Stimulated activated CD4-positive, alpha-beta T cell treated with anti-CD3 and anti-CD28 coated beads, Interleukin-12 subunit alpha, Interleukin-12 subunit beta, amount 100 ng/mL, for 48 hours (primary cell): ENCODE results near the gene TUBB8.
"Not testable (repeated sequence)": the region's sequence is repeated elsewhere in the genome, so short reads cannot be mapped to it uniquely, and the experiment has no call there.

ENCODE experiments used
- DNase-seq, 3 donors: peaks; one replicate each; pipeline ENCODE4 v3.0.0-alpha.2; 2020; ENCODE audit warnings: low read depth in 2 of 3, low spot score in 1 of 3

The TUBB8 gene

DNA sequence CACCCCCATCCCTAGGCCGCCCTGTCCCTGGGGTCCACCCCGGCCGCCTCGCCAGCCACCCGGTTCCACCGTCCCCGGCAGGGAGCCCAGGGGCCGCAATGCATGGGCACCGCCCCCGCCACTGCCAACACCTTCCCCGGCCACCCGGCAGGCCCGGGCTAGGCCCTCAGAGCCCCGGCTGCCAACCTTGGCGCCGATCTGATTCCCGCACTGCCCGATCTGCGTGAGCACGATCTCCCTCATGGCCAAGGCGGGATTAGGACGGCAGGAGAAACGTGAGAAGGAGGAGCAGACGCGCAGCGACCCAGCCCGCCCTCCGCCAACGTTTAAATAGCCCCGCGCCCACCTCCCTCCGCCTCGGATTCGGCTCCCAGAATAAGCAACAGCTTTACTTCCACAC lies at the start of gene TUBB8:
Gene TUBB8 (minus strand): TSS at position 301 of the 400 bp plus-strand sequence. CDS start 58 bp downstream, at position 243.
- no peak for DNase-seq

DNA sequence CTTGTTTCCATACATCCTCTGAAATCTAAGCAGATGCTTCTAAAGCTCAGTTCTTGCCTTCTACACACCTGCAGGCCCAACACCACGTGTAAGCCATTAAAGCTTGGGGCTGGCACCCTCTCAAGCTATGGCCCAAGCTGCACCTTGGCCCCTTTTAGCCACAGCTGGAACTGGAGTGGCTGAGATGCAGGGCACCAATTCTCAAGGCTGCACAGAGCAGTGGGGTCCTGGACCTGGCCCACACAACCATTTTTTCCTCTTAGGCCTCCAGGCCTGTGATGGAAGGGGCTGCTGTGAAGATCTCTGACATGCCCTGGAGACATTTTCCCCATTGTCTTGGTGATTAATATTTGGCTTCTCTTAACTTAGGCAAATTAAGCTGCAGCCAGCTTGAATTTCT lies 47.4 kb upstream of the TUBB8 start:
- no peak for DNase-seq

DNA sequence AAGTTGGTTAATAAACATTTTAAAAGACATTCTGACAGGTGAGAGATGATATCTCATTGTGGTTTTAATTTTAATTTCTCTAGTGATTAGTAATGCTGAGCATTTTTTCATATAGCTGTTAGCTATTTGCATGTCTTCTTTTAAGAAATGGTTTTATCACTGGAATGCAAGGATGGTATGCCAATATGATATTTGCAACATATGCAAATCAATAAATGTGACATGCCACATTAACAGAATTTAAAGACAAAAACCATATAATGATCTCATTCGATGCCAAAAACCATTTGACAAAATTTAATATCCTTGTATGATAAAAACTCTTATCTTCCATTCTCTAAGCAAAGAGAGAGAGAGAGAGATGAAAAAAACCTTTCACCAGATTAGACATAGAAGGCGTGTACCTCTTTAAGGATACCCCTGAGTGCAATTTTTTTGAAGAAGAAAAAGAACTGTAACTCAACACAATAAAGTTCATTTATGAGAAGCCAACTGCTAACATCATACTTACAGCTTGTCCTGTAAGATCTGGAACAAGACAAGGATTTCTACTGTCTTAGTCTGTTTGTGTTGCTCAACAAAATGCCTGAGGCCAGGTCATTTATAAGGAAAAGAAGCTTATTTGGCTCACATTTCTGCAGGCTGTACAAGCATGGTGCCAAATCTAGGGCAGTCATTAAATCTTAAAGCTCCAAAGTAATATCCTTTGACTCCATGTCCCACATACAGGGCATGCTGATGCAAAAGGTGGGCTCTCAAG lies 46.4 kb upstream of the TUBB8 start:
- DNase-seq: no peak

DNA sequence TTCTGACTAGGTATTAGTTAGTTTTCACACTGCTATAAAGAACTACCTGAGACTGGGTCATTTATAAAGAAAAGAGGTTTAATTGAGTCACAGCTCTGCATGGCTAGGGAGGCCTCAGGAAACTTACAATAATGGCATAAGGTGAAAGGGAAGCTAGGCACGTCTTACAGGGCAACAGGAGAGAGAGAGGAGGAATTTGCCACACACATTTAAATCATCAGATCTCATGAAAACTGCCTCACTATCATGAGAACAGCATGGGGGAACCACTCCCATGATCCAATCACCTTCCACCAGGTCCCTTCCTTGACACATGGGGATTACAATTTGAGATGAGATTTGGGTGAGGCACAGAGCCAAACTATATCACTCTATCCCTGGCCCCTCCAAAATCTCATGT lies 45.5 kb upstream of the TUBB8 start:
- no peak for DNase-seq

DNA sequence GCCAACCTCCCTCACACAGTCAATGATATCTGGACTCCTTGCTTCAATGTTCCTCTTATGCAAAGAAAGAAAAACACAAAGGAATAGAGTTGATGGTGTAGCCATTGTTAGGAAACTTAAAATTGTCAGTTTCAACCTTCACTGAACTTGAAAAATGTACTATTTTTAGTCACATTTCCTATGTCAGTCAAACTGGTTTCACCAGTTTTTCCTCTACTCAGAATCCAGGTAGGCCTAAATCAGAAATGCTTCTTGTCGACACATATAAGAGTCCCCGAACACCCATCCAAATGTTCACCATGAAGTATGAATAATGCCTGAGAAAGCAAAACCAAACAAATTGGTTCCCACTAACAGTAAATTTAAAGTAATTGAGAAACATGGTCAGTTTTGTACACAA lies 43.8 kb upstream of the TUBB8 start:
- no peak for DNase-seq

DNA sequence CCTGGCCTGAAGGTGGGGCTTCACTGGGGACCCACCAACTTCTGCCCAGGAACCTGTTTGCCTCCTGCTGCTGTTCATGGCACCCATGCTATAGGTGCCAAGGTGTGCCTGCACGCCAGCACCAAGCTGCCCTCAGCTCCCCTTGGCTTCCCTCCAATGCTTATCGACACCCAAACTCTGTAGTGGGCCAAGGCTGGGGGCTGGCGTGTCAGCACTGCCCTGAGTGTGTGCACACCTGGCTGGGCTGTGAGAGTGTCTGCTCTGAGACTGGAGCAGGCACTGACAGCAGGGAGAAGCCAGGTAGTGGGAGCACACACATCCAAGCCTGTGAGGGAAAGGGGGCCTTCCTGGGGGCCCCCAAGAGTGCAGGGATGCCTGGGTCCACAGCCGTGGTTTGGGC lies 43.1 kb upstream of the TUBB8 start:
- no peak for DNase-seq

DNA sequence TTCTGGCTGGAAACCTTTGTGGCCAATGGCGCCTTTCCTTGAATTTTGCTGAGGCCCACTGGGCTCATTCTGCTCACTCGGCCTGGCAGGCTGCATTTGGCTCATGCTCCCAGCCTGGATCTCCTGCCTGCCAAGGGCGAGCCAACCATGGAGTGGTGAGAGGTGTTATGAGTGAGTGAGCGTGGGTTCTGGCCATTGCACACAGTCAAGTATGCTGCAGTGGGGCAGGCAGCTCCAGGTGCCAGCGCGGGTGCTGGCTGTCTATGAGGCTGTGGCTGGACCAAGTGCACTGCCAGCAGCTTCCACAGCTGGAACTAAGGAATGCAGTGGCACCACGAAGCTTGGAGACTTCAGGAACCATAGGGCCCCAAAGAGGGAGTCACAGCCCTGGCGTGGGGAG lies 42.2 kb upstream of the TUBB8 start:
- no peak for DNase-seq

DNA sequence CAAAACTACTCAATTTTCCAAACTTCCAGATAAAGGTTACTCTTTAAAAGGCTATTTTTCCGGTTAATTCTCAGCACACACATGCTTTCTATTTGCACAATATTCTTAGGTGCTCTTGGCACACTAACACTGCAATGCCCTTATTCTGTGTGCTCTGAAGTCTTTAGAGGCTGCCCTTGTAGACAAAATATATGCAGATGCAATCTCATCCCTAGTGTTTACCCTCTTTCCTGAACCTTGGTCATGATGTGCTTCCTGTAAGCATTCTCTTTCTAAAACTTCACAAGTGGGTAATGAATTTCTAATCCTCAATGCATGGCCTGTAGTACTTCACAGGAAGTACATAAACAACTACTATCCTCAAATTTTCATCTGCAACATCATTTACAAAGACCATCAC lies 41.1 kb upstream of the TUBB8 start:
- no peak for DNase-seq

DNA sequence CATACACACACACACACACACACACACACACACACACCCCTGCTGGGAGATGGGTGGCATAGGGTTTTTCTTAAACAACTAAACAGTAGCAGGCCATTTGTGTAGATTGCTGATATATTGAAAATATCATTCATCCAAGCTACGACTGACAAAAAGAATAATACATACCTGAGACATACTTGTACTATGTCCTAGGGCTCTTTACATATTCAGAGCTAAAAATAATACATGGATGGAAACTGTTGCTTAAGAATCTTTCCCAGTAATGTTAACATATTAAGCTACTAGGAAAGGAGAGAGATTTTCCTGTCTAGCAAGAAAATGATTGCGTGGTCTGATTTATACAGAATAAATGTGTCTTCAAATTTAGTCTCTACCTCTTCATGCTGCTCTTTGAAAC lies 40.2 kb upstream of the TUBB8 start:
- DNase-seq: no peak

DNA sequence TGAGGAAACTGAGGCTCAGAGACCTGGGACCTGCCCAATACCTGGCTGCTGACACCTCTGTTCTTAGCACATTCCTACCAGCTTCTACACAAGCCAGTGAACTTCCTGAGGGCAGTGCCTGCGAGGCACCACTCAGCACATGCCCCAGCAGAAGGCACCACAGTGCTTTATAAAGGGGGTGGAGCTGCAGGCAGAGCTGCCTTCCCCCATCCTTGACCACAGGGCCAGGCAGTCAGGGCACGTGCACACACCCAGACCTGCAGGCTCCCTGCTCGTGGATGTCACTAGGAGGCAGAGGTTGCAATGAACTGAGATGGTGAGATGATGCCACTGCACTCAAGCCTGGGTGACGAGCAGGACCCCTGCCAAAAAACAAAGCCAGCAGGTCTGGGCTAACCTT lies 39.2 kb upstream of the TUBB8 start:
- no peak for DNase-seq

DNA sequence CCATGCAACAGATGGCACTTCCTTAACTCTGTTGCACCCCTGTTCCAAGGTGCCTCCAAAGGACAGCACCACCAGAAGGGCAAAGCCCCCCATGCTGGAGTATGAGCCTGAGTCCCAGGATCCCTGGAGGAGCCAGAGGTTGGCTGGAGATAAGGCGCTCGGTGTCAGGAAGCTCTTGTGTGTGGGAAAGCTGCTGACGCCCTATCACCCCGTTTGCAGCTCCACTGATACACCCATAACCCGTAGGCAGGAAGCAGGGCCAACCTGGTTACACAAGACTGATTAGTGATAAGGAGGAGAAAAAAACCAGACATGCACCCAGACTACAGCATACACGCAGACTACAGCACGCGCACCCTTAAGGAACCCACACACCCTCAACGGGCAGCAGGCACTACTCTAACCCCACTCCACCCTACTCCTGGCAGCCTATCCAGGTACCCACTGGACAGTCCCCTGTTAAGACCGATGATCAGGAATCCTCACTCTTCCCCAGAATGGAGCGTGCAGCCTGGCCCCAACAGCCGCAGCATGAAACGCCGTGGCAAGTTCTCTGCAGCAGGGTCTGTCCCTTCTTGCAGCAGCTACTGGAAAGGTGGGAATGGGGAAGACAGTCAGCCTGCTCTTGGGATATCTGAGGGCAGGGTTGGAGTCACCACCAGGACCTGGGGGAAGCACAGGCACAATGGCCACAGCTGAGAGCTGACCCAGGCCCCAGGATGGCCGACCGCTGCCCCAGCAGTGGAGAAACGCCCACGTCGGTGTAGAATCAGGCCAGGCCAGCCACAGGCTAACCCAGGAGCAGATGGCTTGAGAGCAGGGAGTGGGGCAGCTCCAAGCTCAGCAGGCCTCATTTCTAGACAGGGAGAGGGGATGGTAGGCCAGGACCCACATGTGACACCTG lies 38.3 kb upstream of the TUBB8 start:
- no peak for DNase-seq

DNA sequence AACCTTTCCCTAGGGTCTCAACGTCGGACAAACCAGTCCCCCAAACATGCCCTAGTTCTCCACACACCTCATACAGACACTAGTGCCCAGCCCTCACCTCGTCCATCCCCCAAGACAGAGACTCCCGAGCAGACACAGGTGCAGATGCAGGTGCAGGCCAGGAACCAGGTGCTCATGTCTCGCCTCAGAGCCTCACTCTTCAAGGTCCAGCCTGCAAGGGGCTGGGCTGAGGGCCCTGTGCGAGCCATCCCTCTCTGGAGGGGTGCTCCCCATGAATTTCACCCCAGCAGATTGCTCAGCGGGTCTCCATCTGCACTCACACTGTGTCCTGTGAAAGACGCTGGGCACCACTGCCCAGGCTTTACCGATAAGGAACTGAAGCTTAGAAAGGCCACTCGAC lies 36.9 kb upstream of the TUBB8 start:
- no peak for DNase-seq

DNA sequence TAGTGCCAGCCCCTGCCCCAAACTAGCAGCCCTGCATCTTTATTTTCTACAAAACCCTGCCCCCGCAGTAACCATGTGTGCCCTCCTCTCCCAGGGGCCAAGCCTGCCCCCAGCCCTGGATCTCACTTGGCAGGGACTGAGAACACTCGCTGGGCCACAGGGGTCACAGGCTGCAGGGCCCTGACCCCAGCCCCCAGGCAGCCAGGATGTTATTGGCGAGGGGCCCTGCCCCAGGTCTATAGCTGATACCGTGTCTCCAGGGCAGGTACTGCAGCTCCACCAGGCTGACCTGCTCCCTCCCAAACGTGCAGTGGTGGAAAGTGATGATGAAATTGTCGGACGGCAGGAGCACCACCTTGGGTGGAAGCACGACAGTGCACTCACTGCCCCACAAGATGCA lies 35.9 kb upstream of the TUBB8 start:
- no peak for DNase-seq

DNA sequence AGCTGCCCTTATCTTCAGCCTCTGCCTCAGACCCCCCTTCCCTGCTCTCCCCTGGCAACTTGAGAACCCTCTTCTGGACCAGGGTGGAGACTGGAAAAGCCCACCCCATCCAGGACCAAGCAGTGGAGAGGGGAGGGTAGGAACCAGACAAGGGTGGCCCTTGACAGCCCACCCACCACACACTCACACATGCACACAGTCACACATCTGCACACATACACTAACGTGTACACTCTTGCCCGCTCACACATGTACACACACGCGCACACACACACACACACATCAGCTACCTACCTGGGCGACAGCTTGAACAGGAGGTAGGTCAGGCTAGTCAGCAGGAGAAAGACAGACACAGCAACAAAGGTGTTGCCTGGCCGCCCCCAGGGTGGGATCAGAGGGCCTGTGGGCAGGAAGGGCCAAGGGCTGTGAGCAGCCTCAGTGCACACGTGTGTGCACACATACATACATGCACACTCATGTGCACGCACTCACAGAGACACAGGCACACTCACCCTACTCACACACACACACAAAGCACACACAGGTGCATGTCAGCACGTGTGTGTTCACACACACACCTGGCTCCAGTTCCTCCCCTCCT lies 34.9 kb upstream of the TUBB8 start:
- no peak for DNase-seq

DNA sequence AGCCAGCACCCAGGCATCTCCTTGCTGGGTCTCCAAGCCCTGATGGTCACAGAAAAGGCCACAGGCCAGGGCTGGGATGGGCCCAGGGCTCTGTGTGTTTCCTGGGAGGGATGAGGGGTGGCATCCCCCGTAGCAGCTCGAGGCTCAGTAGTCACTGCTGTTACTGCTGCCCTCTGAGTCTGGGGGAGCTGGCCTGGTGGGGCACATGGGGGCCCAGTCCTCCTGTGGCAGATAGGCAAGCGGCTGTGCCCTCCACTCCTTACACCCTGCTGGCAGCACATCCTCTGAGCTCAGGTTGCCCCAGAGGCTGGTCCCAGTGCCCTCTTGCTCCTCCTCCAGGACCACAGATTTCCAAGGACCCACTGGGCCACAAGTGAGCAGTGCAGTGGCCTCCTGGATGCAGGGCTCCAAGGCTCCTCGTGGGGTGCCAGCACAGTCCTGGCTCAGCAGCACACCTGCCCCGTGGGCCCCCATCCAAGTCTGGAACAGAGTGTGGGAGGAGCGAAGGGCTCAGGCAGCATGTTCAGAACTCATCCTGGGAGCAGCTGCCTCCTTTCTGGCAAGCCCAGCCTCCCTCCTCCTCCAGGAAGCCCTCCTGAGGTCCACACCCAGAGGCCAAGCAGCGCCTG lies 31.5 kb upstream of the TUBB8 start:
- no peak for DNase-seq

DNA sequence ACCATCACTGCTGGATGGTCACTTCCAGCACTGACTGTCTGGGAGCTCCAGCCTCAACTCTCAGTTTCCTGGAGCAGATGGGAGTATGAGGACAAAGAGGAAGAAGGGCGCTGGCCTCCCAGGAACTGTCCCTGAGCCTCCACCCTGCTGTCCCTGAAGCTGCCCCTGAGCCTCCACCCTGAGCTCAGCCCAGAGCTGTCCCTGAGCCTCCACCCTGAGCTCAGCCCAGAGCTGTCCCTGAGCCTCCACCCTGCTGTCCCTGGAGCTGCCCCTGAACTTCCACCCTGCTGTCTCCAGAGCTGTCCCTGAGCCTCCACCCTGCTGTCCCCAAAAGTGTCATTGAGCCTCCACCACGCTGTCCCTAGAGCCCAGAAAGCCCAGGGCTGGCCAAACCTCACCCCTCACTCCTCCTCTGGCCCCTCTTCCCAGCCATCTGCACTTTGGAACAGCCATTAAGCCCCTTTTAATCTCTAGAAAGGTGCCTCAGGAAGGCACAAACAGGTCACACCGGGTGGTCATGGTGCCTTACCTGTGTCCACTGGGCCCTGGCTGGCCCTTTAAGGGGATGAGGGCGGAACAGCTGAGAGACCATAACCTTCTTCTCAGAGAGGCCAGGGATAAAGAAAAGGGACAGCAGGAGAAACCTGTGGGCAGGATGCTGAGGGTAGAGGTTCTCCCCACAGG lies 30.6 kb upstream of the TUBB8 start:
- no peak for DNase-seq

DNA sequence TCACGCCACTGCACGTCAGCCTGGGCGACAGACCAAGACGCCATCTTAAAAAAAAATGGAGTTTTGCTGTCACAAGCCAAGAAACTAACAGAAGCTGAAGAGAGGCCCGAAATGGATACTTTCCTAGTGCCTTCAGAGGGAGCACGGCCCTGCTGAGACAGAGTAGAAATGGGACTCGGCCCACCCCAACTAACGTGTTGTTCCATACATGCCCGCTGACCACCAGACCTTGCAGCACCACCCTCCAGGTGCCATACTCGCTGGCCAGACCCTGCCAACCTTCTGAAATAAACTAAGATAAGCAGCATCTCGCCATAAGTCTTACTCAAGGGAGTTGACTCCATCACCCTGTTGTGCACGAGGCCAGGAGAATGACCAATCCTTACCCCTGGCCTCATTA lies 29.5 kb upstream of the TUBB8 start:
- DNase-seq: no peak

DNA sequence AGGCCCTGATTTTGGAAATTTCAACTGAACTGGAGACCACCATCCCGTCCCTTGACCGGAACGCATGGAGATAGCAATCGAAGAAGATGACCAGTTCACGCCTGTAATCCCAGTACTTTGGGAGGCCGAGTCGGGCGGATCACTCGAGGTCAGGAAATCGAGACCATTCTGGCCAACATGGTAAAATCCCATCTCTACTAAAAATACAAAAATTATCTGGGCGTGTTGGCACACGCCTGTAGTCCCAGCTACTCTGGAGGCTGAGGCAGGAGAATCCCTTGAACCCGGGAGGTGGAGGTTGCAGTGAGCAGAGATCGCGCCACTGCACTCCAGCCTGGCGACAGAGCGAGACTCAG lies 25.1 kb upstream of the TUBB8 start:
- DNase-seq: not testable (repeated sequence)

DNA sequence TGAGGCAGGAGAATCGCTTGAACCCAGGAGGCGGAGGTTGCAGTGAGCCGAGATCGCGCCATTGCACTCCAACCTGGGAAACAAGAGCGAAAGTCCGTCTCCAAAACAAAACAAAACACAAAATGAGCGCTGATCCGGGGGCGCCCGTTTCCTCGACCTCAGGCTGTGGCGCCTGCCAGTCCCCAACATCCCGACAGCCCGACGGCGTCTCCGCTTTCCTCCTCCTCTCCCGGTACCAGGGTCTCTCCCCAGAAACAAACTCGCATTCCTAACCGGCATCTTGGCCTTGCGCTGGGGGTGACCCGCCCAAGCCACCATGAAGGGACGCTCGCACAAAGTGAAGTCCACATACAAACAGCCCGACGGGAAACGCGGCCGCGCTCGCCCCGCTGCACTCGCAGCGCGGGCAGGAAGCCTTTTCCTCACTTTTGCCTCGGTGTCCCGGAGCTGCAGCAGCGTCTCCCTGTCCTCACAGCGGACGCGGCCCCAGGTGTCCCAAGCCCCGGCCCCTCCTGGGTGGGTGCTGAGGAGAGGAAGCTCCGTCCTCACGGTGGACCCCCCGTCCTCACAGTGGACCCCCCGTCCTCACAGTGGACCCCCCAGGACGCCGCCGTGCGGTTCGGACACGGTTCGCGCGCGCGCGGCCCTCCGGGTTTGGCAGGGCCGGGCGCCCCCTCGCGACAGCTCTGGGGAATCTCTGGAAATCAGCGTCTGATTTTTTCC lies 24.6 kb upstream of the TUBB8 start:
- peak; percentile 6 to 31 (median 30) for DNase-seq

DNA sequence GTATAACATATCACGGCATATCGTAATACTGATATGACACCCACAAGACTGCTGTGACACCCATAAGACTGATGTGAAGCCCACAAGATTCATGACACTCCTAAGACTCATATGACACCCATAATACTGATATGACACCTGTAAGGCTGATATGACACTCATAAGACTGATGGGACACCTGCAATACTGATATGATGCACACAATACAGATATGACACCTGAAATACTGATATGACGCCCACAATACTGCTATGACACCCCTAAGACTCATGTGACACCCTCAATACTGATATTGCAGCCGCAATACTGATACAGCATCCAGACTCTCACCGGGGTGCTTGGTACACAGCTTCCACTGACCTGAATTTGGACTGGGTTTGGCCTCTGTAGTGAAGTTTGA lies 19.1 kb upstream of the TUBB8 start:
- DNase-seq: not testable (repeated sequence)
